Caco-2 (cell line): ENCODE results near the gene CEP85L. TPM values are rescaled to one million over a fixed set of nuclear protein-coding genes. Genes with fewer than 3 reads are reported as not detected.
A peak's percentile ranks its signal among the peaks of the same experiment; 100 is the strongest.

ENCODE experiments used
- BruUV-seq: library from RNA; stranded (reverse); fragments of 400-500 nt; replicated peaks from 2 replicates; lab custom pipeline; 2021; lab: Mats Ljungman, UMichigan
- CTCF ChIA-PET: fragments of 300-600 bp; sonication (Branson Sonifier 250); formaldehyde crosslinking; loops from one replicate; lab custom pipeline; 2022; ENCODE audit warnings: antibody characterized with exemption; lab: Charles Lee
- POLR2A ChIA-PET: fragments of 300-600 bp; sonication (Branson Sonifier 250); formaldehyde crosslinking; loops from one replicate; lab custom pipeline; 2022; ENCODE audit warnings: antibody characterized with exemption; lab: Charles Lee
- DNase-seq, 2 experiments: peaks; one replicate each; pipeline versions ENCODE4 v3.0.0 to v3.0.0-alpha.2; 2020 to 2022
- H3K27me3 ChIP-seq: replicated peaks from 2 replicates; pipeline ENCODE4 v1.6.0; 2011; ENCODE audit warnings: low read length; ENCODE audit not compliant: control insufficient read depth, insufficient read depth
- H3K36me3 ChIP-seq: 2 replicates; pipeline ENCODE4 v1.5.1; 2011; ENCODE audit warnings: low read length; ENCODE audit not compliant: control insufficient read depth, insufficient read depth
- H3K4me1 ChIP-seq: fragments of 250-450 bp; sonication (Bioruptor Pico); 2 replicates; pipeline ENCODE4 v1.5.1; 2020; ENCODE audit warnings: mild to moderate bottlenecking
- H3K4me3 ChIP-seq: 2 replicates; pipeline ENCODE4 v1.5.1; 2011; ENCODE audit warnings: low read depth, mild to moderate bottlenecking, control low read depth, low read length
- H3K9me3 ChIP-seq: fragments of 250-450 bp; sonication (Bioruptor Pico); 2 replicates; pipeline ENCODE4 v1.5.1; 2020; ENCODE audit warnings: mild to moderate bottlenecking, moderate library complexity
- H3K27ac Mint-ChIP-seq: one replicate; pipeline ENCODE4 v1.8.0; 2022; ENCODE audit warnings: mixed read lengths; ENCODE audit not compliant: unreplicated experiment
- H3K27me3 Mint-ChIP-seq: one replicate; pipeline ENCODE4 v1.8.0; 2022; ENCODE audit warnings: mixed read lengths; ENCODE audit not compliant: insufficient read depth, unreplicated experiment
- H3K36me3 Mint-ChIP-seq: one replicate; pipeline ENCODE4 v1.8.0; 2022; ENCODE audit warnings: mild to moderate bottlenecking, mixed read lengths; ENCODE audit not compliant: insufficient read depth, unreplicated experiment
- H3K4me1 Mint-ChIP-seq: one replicate; pipeline ENCODE4 v1.8.0; 2022; ENCODE audit warnings: low read depth, mixed read lengths; ENCODE audit not compliant: unreplicated experiment
- H3K4me3 Mint-ChIP-seq: one replicate; pipeline ENCODE4 v1.8.0; 2022; ENCODE audit warnings: mild to moderate bottlenecking, moderate library complexity, mixed read lengths; ENCODE audit not compliant: unreplicated experiment
- H3K9me3 Mint-ChIP-seq: one replicate; pipeline ENCODE4 v1.8.0; 2022; ENCODE audit warnings: mixed read lengths; ENCODE audit not compliant: unreplicated experiment
- intact Hi-C: fragments of 100-400 bp; cut with micrococcal nuclease; formaldehyde crosslinking; loops from one replicate; pipeline ENCODE4 v1.10.0; 2022; ENCODE audit not compliant: unreplicated experiment
- total RNA-seq: library from RNA; stranded (reverse); gene quantifications from 2 replicates; pipeline ENCODE4 v1.2.3, GENCODE V29; 2022
- TF ChIP-seq, protein P1 (sequence below), 2 experiments: fragments of 200-600 bp in 1 of 2; IDR thresholded peaks; 1 replicate in 1 of 2; 2 replicates in 1 of 2; pipeline versions ENCODE4 v1.5.1 to v1.8.0; 2011 to 2022; ENCODE audit warnings: antibody characterized with exemption in 1 of 2, control low read depth in 1 of 2, inconsistent platforms in 1 of 2, low read depth in 1 of 2, low read length in 1 of 2, mild to moderate bottlenecking in 1 of 2, moderate library complexity in 1 of 2; ENCODE audit not compliant: insufficient read depth in 1 of 2, severe bottlenecking in 1 of 2, unreplicated experiment in 1 of 2

Gene CEP85L
- total RNA-seq, 1 experiment from 2014 or later: 0.29 TPM

DNA sequence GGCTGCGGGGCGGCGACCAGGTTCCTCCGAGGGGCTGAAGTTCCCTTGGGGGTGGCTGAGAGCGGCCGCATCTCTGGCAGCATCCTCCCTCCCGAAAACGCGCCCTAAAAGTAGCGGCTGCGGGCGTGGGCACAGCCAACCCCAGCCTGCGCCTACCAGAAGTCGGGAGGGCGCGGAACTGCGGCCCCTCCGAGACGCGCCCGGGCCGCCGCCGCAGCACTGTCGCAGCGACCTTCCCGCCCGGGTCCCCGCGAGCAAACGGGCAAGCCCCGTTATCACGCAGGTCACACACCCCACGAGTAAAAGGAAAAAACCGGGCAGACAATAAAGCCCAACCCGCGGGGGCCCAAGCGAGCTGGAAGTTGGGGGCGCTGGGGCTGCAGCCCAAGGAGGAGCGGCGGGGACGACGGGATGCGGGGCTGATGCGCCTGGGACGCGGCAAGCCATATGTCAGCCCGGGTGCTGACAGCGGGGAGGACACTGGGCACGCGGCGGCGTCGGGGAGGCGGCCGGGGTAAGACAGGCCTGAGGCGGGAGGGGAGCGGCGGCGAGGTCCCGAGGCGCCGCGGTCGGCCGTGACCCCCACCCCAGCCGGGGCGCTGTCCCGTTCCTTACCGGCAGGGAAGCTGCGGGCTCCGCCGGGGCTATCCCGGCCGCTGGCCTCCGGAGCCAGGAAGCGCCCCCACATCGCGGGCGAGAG is 659 bp downstream of the CEP85L start:
- intact Hi-C loops: loop anchor here (10.0 kb wide), 1 partner anchor 124 kb away; no protein-coding TSS in a partner anchor
- H3K36me3 Mint-ChIP-seq: no peaks in the 10 kb centered on the region
- no peaks in the 10 kb centered on the region for H3K9me3 Mint-ChIP-seq
- Histone ChIP-seq H3K4me3 (peak overlapping the region; percentile 71), H3K27me3 (no peaks in the 10 kb centered on the region; the same call in 1 of the 2 replicates), H3K36me3 (no peaks in the 10 kb centered on the region), H3K4me1 (peaks cover 4% of the 10 kb centered on the region; the same call in 1 of the 2 replicates), H3K9me3 (no peaks in the 10 kb centered on the region)
- CTCF ChIA-PET: no interaction called here
- H3K4me3 Mint-ChIP-seq: peak overlapping the region; percentile 87
- POLR2A ChIA-PET: no interaction called here
- H3K27ac Mint-ChIP-seq: no peak overlapping the region
- H3K27me3 Mint-ChIP-seq: peaks cover 6% of the 10 kb centered on the region
- H3K4me1 Mint-ChIP-seq: no peaks in the 10 kb centered on the region
- BruUV-seq: no TSS peak
- TF ChIP-seq, protein P1, sequence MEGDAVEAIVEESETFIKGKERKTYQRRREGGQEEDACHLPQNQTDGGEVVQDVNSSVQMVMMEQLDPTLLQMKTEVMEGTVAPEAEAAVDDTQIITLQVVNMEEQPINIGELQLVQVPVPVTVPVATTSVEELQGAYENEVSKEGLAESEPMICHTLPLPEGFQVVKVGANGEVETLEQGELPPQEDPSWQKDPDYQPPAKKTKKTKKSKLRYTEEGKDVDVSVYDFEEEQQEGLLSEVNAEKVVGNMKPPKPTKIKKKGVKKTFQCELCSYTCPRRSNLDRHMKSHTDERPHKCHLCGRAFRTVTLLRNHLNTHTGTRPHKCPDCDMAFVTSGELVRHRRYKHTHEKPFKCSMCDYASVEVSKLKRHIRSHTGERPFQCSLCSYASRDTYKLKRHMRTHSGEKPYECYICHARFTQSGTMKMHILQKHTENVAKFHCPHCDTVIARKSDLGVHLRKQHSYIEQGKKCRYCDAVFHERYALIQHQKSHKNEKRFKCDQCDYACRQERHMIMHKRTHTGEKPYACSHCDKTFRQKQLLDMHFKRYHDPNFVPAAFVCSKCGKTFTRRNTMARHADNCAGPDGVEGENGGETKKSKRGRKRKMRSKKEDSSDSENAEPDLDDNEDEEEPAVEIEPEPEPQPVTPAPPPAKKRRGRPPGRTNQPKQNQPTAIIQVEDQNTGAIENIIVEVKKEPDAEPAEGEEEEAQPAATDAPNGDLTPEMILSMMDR (IDR thresholded peaks at IDR 0.05; ENCODE audit: insufficient read depth in 1 of 2, low read depth in 1 of 2, low read length in 1 of 2, severe bottlenecking in 1 of 2, unreplicated experiment in 1 of 2): no peak
- DNase-seq: peak in 1 of 2 experiments; percentile 36

DNA sequence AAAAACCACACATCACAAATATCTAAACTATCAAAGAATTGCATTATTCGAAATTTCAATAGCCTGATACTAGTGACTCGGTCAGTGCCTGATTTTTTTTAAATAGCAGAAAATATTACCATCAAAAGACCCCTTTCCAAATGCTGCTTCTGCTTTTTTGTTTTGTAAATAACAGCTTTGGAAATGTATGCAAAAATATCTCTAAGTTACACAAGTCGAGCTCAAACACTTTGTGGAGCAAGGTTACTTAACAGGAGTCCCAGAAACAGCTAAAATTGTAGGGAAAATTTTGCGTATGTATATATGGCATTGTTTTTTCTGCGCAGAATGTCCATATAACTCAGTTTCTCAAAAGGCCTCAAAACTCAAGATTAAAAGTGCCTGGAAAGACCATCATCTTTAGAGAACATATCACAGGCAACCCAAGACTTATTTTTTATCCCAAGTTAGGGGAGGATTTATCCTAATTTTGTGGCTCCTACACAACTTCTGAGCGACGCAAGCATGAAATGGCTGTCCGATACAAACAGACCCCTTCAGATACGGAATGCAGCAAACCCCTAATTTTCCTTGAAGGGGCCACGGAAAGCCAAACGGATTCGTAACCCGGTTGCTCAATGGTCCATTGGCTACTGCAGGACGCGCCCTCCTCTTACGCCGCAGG is 1.3 kb downstream of the CEP85L start:
- peaks cover 4% of the 10 kb centered on the region; the same call in 1 of the 2 replicates for H3K4me1 ChIP-seq
- H3K36me3 Mint-ChIP-seq: no peaks in the 10 kb centered on the region
- H3K9me3 Mint-ChIP-seq: no peaks in the 10 kb centered on the region
- H3K36me3 ChIP-seq: no peaks in the 10 kb centered on the region
- peak overlapping the region; percentile 87 for H3K4me3 Mint-ChIP-seq
- CTCF ChIA-PET: no interaction called here
- POLR2A ChIA-PET: no interaction called here
- TF ChIP-seq, protein P1 (IDR thresholded peaks at IDR 0.05; ENCODE audit: insufficient read depth in 1 of 2, low read depth in 1 of 2, low read length in 1 of 2, severe bottlenecking in 1 of 2, unreplicated experiment in 1 of 2): no peak
- H3K27me3 ChIP-seq: no peaks in the 10 kb centered on the region; the same call in 1 of the 2 replicates
- intact Hi-C loops: loop anchor here (10.0 kb wide), 1 partner anchor 125 kb away; no protein-coding TSS in a partner anchor
- peak overlapping the region; percentile 71 for H3K4me3 ChIP-seq
- DNase-seq: no peak
- no TSS peak for BruUV-seq
- no peaks in the 10 kb centered on the region for H3K9me3 ChIP-seq
- peaks cover 8% of the 10 kb centered on the region for H3K27me3 Mint-ChIP-seq
- H3K4me1 Mint-ChIP-seq: no peaks in the 10 kb centered on the region
- no peak overlapping the region for H3K27ac Mint-ChIP-seq

DNA sequence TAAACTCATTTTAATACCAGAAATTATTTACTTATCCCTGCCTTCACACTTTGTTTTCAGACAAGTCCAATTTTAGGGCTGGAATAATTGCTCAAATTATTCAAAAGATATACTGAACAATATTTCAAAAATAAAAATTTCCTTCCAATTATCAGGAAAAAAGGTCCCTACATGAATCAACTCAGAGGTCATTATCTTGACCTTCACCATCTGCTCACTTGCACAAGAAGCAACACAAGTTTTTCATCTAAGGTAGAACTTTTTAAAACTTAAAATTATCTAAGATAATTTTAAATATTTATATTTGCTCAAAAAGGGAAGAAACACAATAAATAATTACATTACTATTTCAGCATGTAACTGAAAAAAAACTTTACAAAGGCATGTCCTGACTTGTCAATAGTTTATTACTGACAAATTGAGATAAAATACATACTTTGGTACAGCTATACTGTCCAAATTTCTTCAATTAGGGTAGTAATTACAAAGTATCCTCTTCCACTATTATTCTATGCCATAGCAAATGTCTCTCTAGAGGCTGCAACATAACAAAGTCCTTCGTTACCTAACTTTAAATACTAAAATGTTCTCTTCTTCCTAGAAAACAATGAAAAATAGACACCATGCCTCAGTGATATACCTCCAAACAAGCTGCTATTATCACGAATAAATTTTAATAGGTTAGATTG is 2.4 kb downstream of the CEP85L start:
- H3K4me3 Mint-ChIP-seq: no peak overlapping the region
- POLR2A ChIA-PET: no interaction called here
- TF ChIP-seq, protein P1 (IDR thresholded peaks at IDR 0.05; ENCODE audit: insufficient read depth in 1 of 2, low read depth in 1 of 2, low read length in 1 of 2, severe bottlenecking in 1 of 2, unreplicated experiment in 1 of 2): no peak

More for the DNA sequence above, 2.4 kb downstream of the CEP85L start:
- H3K27me3 Mint-ChIP-seq: peaks cover 19% of the 10 kb centered on the region
- intact Hi-C loops: no loop called here
- H3K4me1 Mint-ChIP-seq: no peaks in the 10 kb centered on the region
- Histone ChIP-seq H3K4me1 (peaks cover 4% of the 10 kb centered on the region; the same call in 1 of the 2 replicates), H3K36me3 (no peaks in the 10 kb centered on the region), H3K9me3 (no peaks in the 10 kb centered on the region), H3K4me3 (no peak overlapping the region), H3K27me3 (no peaks in the 10 kb centered on the region; the same call in 1 of the 2 replicates)
- H3K36me3 Mint-ChIP-seq: no peaks in the 10 kb centered on the region
- H3K9me3 Mint-ChIP-seq: no peaks in the 10 kb centered on the region
- CTCF ChIA-PET: no interaction called here
- DNase-seq: no peak
- H3K27ac Mint-ChIP-seq: no peak overlapping the region
- no TSS peak for BruUV-seq
